Esophagus squamous epithelium (tissue), 5 donors: ENCODE measurements around the gene MYO9B. TPM values are rescaled to one million over a fixed set of nuclear protein-coding genes. Genes with fewer than 3 reads are reported as not detected.

Experiments used
- DNase-seq: peaks from one replicate; lab custom pipeline; 2025; lab: John Stamatoyannopoulos, UW
- H3K27ac ChIP-seq, 4 donors: fragments of 200-600 bp; sonication (generic); one replicate each; pipeline ENCODE4 v1.5.1; 2016 to 2019; ENCODE audit warnings: mild to moderate bottlenecking in 1 of 4
- H3K27me3 ChIP-seq, 4 donors: fragments of 200-600 bp; sonication (generic); 1 replicate in 3 of 4; 2 replicates in 1 of 4; pipeline versions ENCODE4 v1.5.1 to v1.6.0; 2017 to 2021; ENCODE audit warnings: antibody characterized with exemption in 1 of 4
- H3K36me3 ChIP-seq, 3 donors: fragments of 200-600 bp; sonication (generic); one replicate each; pipeline ENCODE4 v1.5.1; 2016 to 2019
- H3K4me1 ChIP-seq, 3 donors: fragments of 200-600 bp; sonication (generic); one replicate each; pipeline ENCODE4 v1.5.1; 2017 to 2019
- H3K4me3 ChIP-seq, 4 donors: fragments of 200-600 bp; sonication (generic); 1 replicate in 3 of 4; 2 replicates in 1 of 4; pipeline ENCODE4 v1.5.1; 2016 to 2019; ENCODE audit warnings: mild to moderate bottlenecking in 2 of 4, moderate library complexity in 1 of 4
- H3K9me3 ChIP-seq, 3 donors: fragments of 200-600 bp; sonication (generic); one replicate each; pipeline ENCODE4 v1.5.1; 2016 to 2019
- POLR2A ChIP-seq, 4 donors: fragments of 450-650 bp; IDR thresholded peaks; one replicate each; pipeline ENCODE4 v1.6.1; 2017; ENCODE audit warnings: antibody characterized with exemption in 4 of 4, mild to moderate bottlenecking in 4 of 4, moderate library complexity in 3 of 4
- WGBS, 2 donors: methylation state at CpG; one replicate each; pipeline ENCODE4 v1.1.5; 2018; 5-methylcytosine and 5-hydroxymethylcytosine counted together
- intact Hi-C: fragments of 100-400 bp; cut with DNase I; formaldehyde crosslinking; loops from one replicate; pipeline ENCODE4 v1.15.0; 2022
- total RNA-seq, 4 donors: library from RNA; depleted of rRNA; stranded (reverse); fragments of >200 nt; gene quantifications; one replicate each; pipeline ENCODE4 v1.1.0, GENCODE V29; 2016
- TF ChIP-seq, protein P1 (sequence below), 6 experiments: fragments of 450-650 bp in 4 of 6; fragments of 200-600 bp in 2 of 6; sonication (generic) in 2 of 6; IDR thresholded peaks; one replicate each; pipeline ENCODE4 v1.5.1; 2016 to 2019; ENCODE audit warnings: antibody characterized with exemption in 6 of 6, mild to moderate bottlenecking in 4 of 6, moderate library complexity in 4 of 6
- donor health status: DM: yes; HTN: yes; CAD: no.

The MYO9B gene
- total RNA-seq, 4 donors from 2014 or later, result 25.5 to 60.5 (median 39.5) TPM

DNA sequence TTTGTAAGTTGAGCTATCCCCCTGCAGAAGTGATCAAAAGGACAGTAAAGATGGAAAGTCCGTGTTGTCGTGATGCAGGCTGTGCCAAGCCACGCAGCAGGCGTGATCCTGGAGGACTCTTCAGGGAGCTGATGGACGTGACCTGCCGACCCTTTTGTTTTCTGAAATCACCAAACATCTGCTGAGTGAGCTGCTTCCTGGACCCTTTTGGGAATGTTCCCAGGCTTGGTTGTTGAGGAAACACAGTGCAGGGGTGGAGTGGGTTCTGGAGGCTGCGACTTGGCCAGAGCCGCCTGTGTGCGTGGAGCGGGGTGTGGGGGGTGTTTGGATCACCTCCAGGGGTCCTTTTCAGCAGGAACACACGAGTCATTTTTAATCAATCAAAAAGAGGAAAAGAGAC lies 33.6 kb upstream of the MYO9B start:
- Histone ChIP-seq H3K4me3 (no peak overlapping the region), H3K4me1 (peaks cover 0 to 8% (median 0%) of the 10 kb centered on the region in 3 donors), H3K36me3 (no peaks in the 10 kb centered on the region), H3K9me3 (no peaks in the 10 kb centered on the region), H3K27me3 (peaks cover 0 to 49% (median 0%) of the 10 kb centered on the region in 4 donors), H3K27ac (no peak overlapping the region)
- intact Hi-C loops, result loop anchor here (10.0 kb wide), 1 partner anchor 267 kb away; no protein-coding TSS in a partner anchor
- DNase-seq, result no peak
- no peak for TF ChIP-seq POLR2A (IDR thresholded peaks at IDR 0.05)
- TF ChIP-seq, protein P1, sequence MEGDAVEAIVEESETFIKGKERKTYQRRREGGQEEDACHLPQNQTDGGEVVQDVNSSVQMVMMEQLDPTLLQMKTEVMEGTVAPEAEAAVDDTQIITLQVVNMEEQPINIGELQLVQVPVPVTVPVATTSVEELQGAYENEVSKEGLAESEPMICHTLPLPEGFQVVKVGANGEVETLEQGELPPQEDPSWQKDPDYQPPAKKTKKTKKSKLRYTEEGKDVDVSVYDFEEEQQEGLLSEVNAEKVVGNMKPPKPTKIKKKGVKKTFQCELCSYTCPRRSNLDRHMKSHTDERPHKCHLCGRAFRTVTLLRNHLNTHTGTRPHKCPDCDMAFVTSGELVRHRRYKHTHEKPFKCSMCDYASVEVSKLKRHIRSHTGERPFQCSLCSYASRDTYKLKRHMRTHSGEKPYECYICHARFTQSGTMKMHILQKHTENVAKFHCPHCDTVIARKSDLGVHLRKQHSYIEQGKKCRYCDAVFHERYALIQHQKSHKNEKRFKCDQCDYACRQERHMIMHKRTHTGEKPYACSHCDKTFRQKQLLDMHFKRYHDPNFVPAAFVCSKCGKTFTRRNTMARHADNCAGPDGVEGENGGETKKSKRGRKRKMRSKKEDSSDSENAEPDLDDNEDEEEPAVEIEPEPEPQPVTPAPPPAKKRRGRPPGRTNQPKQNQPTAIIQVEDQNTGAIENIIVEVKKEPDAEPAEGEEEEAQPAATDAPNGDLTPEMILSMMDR (IDR thresholded peaks at IDR 0.05), result no peak
- WGBS, 2 donors, result 21 to 22% methylated on average over 6 of the region's 11 CpGs

GRCh38 chr19:17043744-17044143 lies 31.8 kb upstream of the MYO9B start:
- TF ChIP-seq POLR2A (IDR thresholded peaks at IDR 0.05), result no peak
- TF ChIP-seq, protein P1 (IDR thresholded peaks at IDR 0.05), result no peak
- peaks cover 0 to 8% (median 0%) of the 10 kb centered on the region in 3 donors for H3K4me1 ChIP-seq
- intact Hi-C loops, result loop anchor here (10.0 kb wide), 1 partner anchor 269 kb away; no protein-coding TSS in a partner anchor
- DNase-seq, result no peak
- no peak overlapping the region for H3K4me3 ChIP-seq
- peaks cover 0 to 36% (median 0%) of the 10 kb centered on the region in 4 donors for H3K27me3 ChIP-seq
- H3K27ac ChIP-seq, result no peak overlapping the region
- no peaks in the 10 kb centered on the region for H3K9me3 ChIP-seq
- H3K36me3 ChIP-seq, result peaks cover 0 to 2% (median 0%) of the 10 kb centered on the region in 3 donors
- 64 to 73% methylated on average over 6 of the region's 7 CpGs for WGBS, 2 donors

- no peak for DNase-seq
- Histone ChIP-seq H3K27me3 (peaks cover 0 to 20% (median 0%) of the 10 kb centered on the region in 4 donors), H3K4me3 (no peak overlapping the region), H3K4me1 (peaks cover 0 to 8% (median 0%) of the 10 kb centered on the region in 3 donors), H3K36me3 (peaks cover 0 to 20% (median 0%) of the 10 kb centered on the region in 3 donors), H3K9me3 (no peaks in the 10 kb centered on the region), H3K27ac (no peak overlapping the region)
- intact Hi-C loops, result loop anchor here (10.0 kb wide), 1 partner anchor 271 kb away; no protein-coding TSS in a partner anchor
- WGBS, 2 donors, result 81 to 100% methylated on average over 1 to 3 of the region's 5 CpGs
- no peak for TF ChIP-seq POLR2A (IDR thresholded peaks at IDR 0.05)
- TF ChIP-seq, protein P1 (IDR thresholded peaks at IDR 0.05), result no peak
Measured at GRCh38 chr19:17045907-17046502, 29.6 kb upstream of the MYO9B start.

GRCh38 chr19:17048885-17049453 lies 26.6 kb upstream of the MYO9B start:
- Histone ChIP-seq H3K4me1 (no peaks in the 10 kb centered on the region), H3K9me3 (no peaks in the 10 kb centered on the region), H3K4me3 (no peak overlapping the region), H3K27me3 (peaks cover 0 to 5% (median 0%) of the 10 kb centered on the region in 4 donors), H3K27ac (no peak overlapping the region), H3K36me3 (peaks cover 0 to 49% (median 6%) of the 10 kb centered on the region in 3 donors)
- no peak for DNase-seq
- TF ChIP-seq, protein P1 (IDR thresholded peaks at IDR 0.05), result no peak
- TF ChIP-seq POLR2A (IDR thresholded peaks at IDR 0.05), result no peak
- intact Hi-C loops, result loop anchor here (10.0 kb wide), 1 partner anchor 274 kb away; no protein-coding TSS in a partner anchor
- WGBS, 2 donors, result 91 to 92% methylated on average over 11 to 13 of the region's 16 CpGs

DNA sequence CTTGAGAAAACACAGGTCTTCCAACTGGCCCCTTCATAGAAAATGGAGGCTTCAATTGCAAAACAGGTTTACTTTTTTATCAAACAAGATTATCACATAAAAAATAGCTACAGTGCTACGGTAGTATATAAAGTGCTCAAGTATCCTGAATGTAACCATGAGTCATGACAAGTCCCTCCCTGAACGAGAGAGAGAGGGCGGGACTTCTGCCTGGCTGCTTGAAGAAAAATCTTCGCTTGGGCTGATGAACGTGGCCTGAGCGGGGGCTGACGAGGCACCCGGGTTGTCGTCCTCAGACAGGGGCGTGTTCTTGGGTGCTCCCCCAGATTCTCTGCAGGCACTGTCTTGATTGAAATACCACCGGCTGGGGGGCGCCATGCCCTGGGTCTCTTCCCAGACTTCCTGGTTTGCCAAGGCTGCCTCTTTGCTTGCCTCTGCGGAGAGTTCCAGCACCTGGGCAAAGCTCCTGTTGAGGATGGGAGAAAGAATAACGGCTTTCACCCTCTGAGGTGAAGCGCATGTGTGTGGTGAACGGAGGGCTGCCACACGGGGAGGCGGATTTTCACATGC lies 25.8 kb upstream of the MYO9B start:
- no peaks in the 10 kb centered on the region for H3K4me1 ChIP-seq
- intact Hi-C loops, result loop anchor here (10.0 kb wide), 1 partner anchor 275 kb away; no protein-coding TSS in a partner anchor
- DNase-seq, result no peak
- TF ChIP-seq POLR2A (IDR thresholded peaks at IDR 0.05), result no peak
- TF ChIP-seq, protein P1 (IDR thresholded peaks at IDR 0.05), result no peak
- H3K9me3 ChIP-seq, result no peaks in the 10 kb centered on the region
- WGBS, 2 donors, result 57 to 79% methylated on average over 13 to 15 of the region's 18 CpGs
- H3K4me3 ChIP-seq, result no peak overlapping the region
- no peak overlapping the region for H3K27ac ChIP-seq
- peaks cover 0 to 57% (median 6%) of the 10 kb centered on the region in 3 donors for H3K36me3 ChIP-seq
- H3K27me3 ChIP-seq, result no peaks in the 10 kb centered on the region
